SH-SY5Y (cell line): ENCODE results near the gene TCEAL7.

Experiments
- GATA2 ChIP-seq: IDR thresholded peaks from 2 replicates; pipeline ENCODE4 v1.6.1; 2011; ENCODE audit warnings: mild to moderate bottlenecking, low read depth, low read length
- GATA3 ChIP-seq: IDR thresholded peaks from 2 replicates; pipeline ENCODE4 v1.6.1; 2011; ENCODE audit warnings: low read depth, mild to moderate bottlenecking, low read length, moderate library complexity

Gene TCEAL7

GRCh38 chrX:103357871-103358270, 27.8 kb downstream of the TCEAL7 start:
- TF ChIP-seq GATA3 (no peak), GATA2 (no peak)

- TF ChIP-seq GATA3 (no peak), GATA2 (no peak)
These were observed 30.1 kb downstream of the TCEAL7 start for GRCh38 chrX:103360092-103360491.

GRCh38 chrX:103360916-103361315, 30.9 kb downstream of the TCEAL7 start:
- TF ChIP-seq GATA2 (no peak), GATA3 (no peak)

GRCh38 chrX:103361798-103362197, 31.8 kb downstream of the TCEAL7 start:
- TF ChIP-seq GATA3 (no peak), GATA2 (no peak)

GRCh38 chrX:103362474-103362873, 32.4 kb downstream of the TCEAL7 start:
- no peak for TF ChIP-seq GATA2
- no peak for TF ChIP-seq GATA3

- TF ChIP-seq GATA2, result no peak
- no peak for TF ChIP-seq GATA3
These were observed 33.0 kb downstream of the TCEAL7 start for GRCh38 chrX:103363046-103363445.

GRCh38 chrX:103367502-103367901, 37.5 kb downstream of the TCEAL7 start:
- TF ChIP-seq GATA3, result no peak
- TF ChIP-seq GATA2, result no peak

GRCh38 chrX:103369479-103369878, 39.4 kb downstream of the TCEAL7 start:
- TF ChIP-seq GATA2, result no peak

- TF ChIP-seq GATA2 (no peak), GATA3 (no peak)
These were observed 42.8 kb downstream of the TCEAL7 start for GRCh38 chrX:103372886-103373285.

GRCh38 chrX:103373581-103373980, 43.5 kb downstream of the TCEAL7 start:
- TF ChIP-seq GATA3 (no peak), GATA2 (no peak)

- TF ChIP-seq GATA2, result no peak
- TF ChIP-seq GATA3, result no peak
These were observed 46.3 kb downstream of the TCEAL7 start, which contains the start of gene BEX3 for GRCh38 chrX:103376118-103376978. Gene BEX3 (plus strand): TSS chrX:103376538. CDS start chrX:103377522, 984 bp downstream.

- TF ChIP-seq GATA2, result no peak
- TF ChIP-seq GATA3, result no peak
These were observed 46.9 kb downstream of the TCEAL7 start for GRCh38 chrX:103376979-103377324.

GRCh38 chrX:103378990-103379389, 49.0 kb downstream of the TCEAL7 start:
- no peak for TF ChIP-seq GATA3
- TF ChIP-seq GATA2, result no peak
